Stimulated activated CD4-positive, alpha-beta T cell treated with anti-CD3 and anti-CD28 coated beads, Interleukin-1b, Interleukin-23, amount 100 ng/mL, for 4 hours (primary cell): ENCODE results near the gene KIAA1549.

ENCODE experiments used
- DNase-seq, 2 donors: peaks; one replicate each; pipeline ENCODE4 v3.0.0-alpha.2; 2020; ENCODE audit warnings: low read depth in 2 of 2

Gene KIAA1549

GRCh38 chr7:138853448-138853847 lies 127.7 kb downstream of the KIAA1549 start:
- no peak for DNase-seq

GRCh38 chr7:138852469-138852868 lies 128.7 kb downstream of the KIAA1549 start:
- DNase-seq, result no peak

GRCh38 chr7:138849701-138850100 lies 131.5 kb downstream of the KIAA1549 start:
- no peak for DNase-seq

- no peak for DNase-seq
Measured at GRCh38 chr7:138848056-138848980, 132.9 kb downstream of the KIAA1549 start.

GRCh38 chr7:138845711-138846110 lies 135.5 kb downstream of the KIAA1549 start:
- DNase-seq, result no peak

GRCh38 chr7:138843632-138844580 lies 137.3 kb downstream of the KIAA1549 start:
- no peak for DNase-seq

- no peak for DNase-seq
Measured at GRCh38 chr7:138842111-138842510, 139.1 kb downstream of the KIAA1549 start.

- no peak for DNase-seq
Measured at GRCh38 chr7:138838166-138838565, 143.0 kb downstream of the KIAA1549 start.

- no peak for DNase-seq
Measured at GRCh38 chr7:138837627-138838026, 143.6 kb downstream of the KIAA1549 start.

- no peak for DNase-seq
Measured at GRCh38 chr7:138835087-138835486, 146.1 kb downstream of the KIAA1549 start.

- no peak for DNase-seq
Measured at GRCh38 chr7:138834583-138834982, 146.6 kb downstream of the KIAA1549 start.

- DNase-seq, result no peak
Measured at GRCh38 chr7:138833596-138833995, 147.6 kb downstream of the KIAA1549 start.

- no peak for DNase-seq
Measured at GRCh38 chr7:138832966-138833365, 148.2 kb downstream of the KIAA1549 start.

GRCh38 chr7:138829335-138829734 lies 151.9 kb downstream of the KIAA1549 start:
- DNase-seq, result no peak

- no peak for DNase-seq
Measured at GRCh38 chr7:138828302-138828701, 152.9 kb downstream of the KIAA1549 start.

- no peak for DNase-seq
Measured at GRCh38 chr7:138825049-138825721, 156.0 kb downstream of the KIAA1549 start.

- DNase-seq, result no peak
Measured at GRCh38 chr7:138822867-138823535, 158.2 kb downstream of the KIAA1549 start.

GRCh38 chr7:138821912-138822311 lies 159.3 kb downstream of the KIAA1549 start:
- DNase-seq, result no peak

GRCh38 chr7:138819625-138820024 lies 161.6 kb downstream of the KIAA1549 start:
- no peak for DNase-seq

GRCh38 chr7:138816650-138817049 lies 164.5 kb downstream of the KIAA1549 start:
- DNase-seq, result no peak

GRCh38 chr7:138814816-138815332 lies 166.3 kb downstream of the KIAA1549 start:
- no peak for DNase-seq
